ENCODE measurements around the gene GPR173. TPM values are rescaled to one million over a fixed set of nuclear protein-coding genes. Genes with fewer than 3 reads are reported as not detected.

GPR173 gene
- total RNA-seq, 1 experiment from 2014 or later, result 3.4 TPM

GRCh38 chrX:53039236-53039635, 9.4 kb upstream of the GPR173 start:
- Histone ChIP-seq H3K27me3 (ENCODE audit: control insufficient read depth, insufficient read depth, low read length) (no peaks in the 10 kb centered on the region), H3K4me3 (ENCODE audit: insufficient read depth, low read depth, low read length) (no peak overlapping the region), H3K36me3 (replicated peaks; ENCODE audit: control insufficient read depth, insufficient read depth, low read length) (no peaks in the 10 kb centered on the region)
- no peak for DNase-seq

DNA sequence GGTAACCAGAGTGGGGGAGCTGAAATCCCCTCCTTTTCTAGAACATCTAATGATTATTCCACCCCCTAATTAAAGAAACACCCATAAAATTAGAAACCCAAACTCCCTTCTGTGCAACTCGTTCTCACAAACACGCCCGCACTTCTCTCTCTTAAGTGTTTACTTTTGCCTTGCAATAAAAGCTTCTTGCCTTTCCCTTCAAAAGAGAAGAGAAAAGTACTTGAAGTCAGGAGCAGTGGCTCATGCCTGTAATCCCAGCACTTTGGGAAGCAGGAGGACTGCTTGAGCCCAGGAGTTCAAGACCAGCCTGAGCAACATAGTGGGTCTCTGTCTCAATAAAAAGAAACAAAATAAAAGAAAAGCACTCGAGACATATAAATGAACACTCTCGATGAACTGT, 3.6 kb upstream of the GPR173 start:
- H3K27me3 ChIP-seq (ENCODE audit: control insufficient read depth, insufficient read depth, low read length), result no peaks in the 10 kb centered on the region

DNA sequence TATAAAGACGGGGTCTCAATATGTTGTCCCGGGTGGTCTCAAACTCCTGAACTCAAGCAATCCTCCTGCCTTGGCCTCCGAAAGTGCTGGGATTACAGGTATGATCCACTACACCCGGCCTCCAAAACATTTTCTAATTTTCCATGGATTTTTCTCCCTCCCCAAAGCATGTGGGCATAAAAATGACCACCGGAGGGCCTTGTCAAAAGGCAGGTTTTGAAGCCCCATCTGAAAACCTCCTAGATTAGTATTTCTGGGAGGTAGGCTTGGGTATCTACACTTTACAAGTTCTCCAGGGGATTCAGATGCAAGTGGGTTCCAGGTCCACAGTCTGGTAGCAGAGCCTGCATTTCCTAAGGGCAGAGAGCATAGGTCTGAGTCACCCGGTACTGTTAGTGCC, 1.4 kb upstream of the GPR173 start:
- DNase-seq, result no peak
- no peak overlapping the region for H3K4me3 ChIP-seq (ENCODE audit: insufficient read depth, low read depth, low read length)

More for the DNA sequence above, 3.6 kb upstream of the GPR173 start:
- no peak for DNase-seq
- no peaks in the 10 kb centered on the region for H3K36me3 ChIP-seq (replicated peaks; ENCODE audit: control insufficient read depth, insufficient read depth, low read length)
- no peak overlapping the region for H3K4me3 ChIP-seq (ENCODE audit: insufficient read depth, low read depth, low read length)

DNA sequence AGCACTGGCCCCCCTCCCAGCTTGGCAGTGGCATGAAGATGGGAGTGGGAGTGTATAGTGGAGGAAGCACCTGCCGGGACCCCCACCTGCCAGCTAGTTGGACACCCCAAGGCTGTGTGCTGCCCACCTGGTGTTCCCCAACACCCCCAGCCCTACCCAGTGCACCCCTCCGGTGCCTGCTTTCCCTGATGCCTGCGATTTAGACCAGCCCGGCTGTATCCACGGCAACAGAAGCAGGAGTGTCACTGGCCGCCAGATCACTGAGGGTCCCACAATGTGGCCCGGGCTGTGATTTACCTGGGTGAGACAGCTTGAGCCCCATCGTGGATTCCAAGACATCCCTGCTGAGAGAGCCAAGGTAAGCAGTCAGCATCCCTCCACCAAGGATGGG, 533 bp downstream of the GPR173 start:
- Histone ChIP-seq H3K4me3 (ENCODE audit: insufficient read depth, low read depth, low read length) (peak overlapping the region; percentile 55), H3K27me3 (ENCODE audit: control insufficient read depth, insufficient read depth, low read length) (no peaks in the 10 kb centered on the region), H3K36me3 (replicated peaks; ENCODE audit: control insufficient read depth, insufficient read depth, low read length) (no peaks in the 10 kb centered on the region)
- DNase-seq, result no peak

More for the DNA sequence above, 1.4 kb upstream of the GPR173 start:
- Histone ChIP-seq H3K27me3 (ENCODE audit: control insufficient read depth, insufficient read depth, low read length) (no peaks in the 10 kb centered on the region), H3K36me3 (replicated peaks; ENCODE audit: control insufficient read depth, insufficient read depth, low read length) (no peaks in the 10 kb centered on the region)

- DNase-seq, result no peak
- Histone ChIP-seq H3K27me3 (ENCODE audit: control insufficient read depth, insufficient read depth, low read length) (no peaks in the 10 kb centered on the region), H3K36me3 (replicated peaks; ENCODE audit: control insufficient read depth, insufficient read depth, low read length) (no peaks in the 10 kb centered on the region), H3K4me3 (ENCODE audit: insufficient read depth, low read depth, low read length) (no peak overlapping the region)
These were observed 2.3 kb downstream of the GPR173 start for GRCh38 chrX:53050841-53051240.

DNA sequence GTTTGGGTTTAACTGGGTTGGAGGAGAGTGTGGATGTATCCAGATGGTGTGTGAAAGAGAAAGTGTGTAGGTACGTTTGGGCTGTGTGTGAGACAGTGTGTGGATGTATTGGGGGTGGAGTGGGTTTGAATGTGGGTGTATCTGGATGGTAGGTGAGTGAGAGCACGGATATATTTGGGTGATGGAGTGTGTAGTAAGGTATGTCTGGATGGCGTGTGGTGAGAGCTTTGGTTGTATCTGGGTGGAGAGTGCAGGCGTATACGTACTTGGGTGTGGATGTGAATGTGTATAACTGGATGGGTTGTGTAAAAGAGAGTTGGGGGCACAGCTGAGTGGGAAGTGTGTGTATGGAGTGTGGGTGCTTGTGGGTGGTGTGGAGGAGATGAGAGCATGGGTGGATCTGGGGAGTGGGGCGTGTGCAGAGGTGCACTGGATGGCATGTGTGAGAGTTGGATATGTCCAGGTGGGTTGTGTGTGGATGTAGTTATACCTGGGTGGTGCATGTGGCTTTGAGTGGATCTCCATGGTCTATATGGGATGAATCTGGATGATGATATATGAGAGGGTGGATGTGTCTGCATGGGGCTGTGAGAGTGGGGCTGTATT, 6.8 kb downstream of the GPR173 start:
- no peaks in the 10 kb centered on the region for H3K36me3 ChIP-seq (replicated peaks; ENCODE audit: control insufficient read depth, insufficient read depth, low read length)
- no peak overlapping the region for H3K4me3 ChIP-seq (ENCODE audit: insufficient read depth, low read depth, low read length)
- no peaks in the 10 kb centered on the region for H3K27me3 ChIP-seq (ENCODE audit: control insufficient read depth, insufficient read depth, low read length)
- DNase-seq, result no peak

- H3K36me3 ChIP-seq (replicated peaks; ENCODE audit: control insufficient read depth, insufficient read depth, low read length), result no peaks in the 10 kb centered on the region
- H3K4me3 ChIP-seq (ENCODE audit: insufficient read depth, low read depth, low read length), result no peak overlapping the region
- no peak for DNase-seq
- H3K27me3 ChIP-seq (ENCODE audit: control insufficient read depth, insufficient read depth, low read length), result no peaks in the 10 kb centered on the region
These were observed 7.7 kb downstream of the GPR173 start for GRCh38 chrX:53056292-53056691.

DNA sequence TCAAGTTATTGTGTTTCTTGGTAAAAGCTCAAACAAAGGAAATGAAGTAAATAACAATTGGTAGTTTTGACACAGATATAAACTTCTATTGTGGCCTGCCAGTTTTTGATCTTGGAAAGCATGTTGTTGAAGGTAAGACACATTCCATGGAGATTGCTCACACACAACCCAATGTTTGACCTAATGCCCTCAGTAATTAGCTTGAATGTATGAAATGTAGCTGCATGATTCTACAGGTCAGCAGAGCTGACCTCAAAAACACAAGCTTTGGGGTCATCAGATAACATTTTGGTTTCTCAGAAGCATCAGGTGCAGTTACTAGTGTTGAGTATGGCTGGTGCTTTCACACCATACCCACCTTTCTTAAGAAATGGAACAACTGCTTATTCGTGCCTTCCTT, 16.5 kb downstream of the GPR173 start:
- DNase-seq, result no peak
- no peaks in the 10 kb centered on the region for H3K27me3 ChIP-seq (ENCODE audit: control insufficient read depth, insufficient read depth, low read length)
- H3K36me3 ChIP-seq (replicated peaks; ENCODE audit: control insufficient read depth, insufficient read depth, low read length), result no peaks in the 10 kb centered on the region
- H3K4me3 ChIP-seq (ENCODE audit: insufficient read depth, low read depth, low read length), result no peak overlapping the region

DNA sequence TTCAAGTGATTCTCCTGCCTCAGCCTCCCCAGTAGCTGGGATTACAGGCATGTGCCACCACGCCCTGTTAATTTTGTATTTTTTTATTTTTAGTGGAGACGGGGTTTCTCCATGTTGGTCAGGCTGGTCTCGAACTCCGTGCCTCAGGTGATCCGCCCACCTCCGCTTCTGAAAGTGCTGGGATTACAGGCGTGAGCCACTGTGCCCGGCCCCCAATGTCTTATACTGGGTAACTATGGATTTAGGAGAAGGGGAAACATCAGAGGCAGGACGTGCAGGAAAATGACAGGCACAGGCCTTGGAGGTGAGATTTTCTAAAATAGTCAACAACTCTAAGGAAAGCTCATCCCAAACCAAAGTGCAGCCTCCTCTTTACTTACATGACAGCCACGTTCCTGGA, 22.5 kb downstream of the GPR173 start:
- no peak overlapping the region for H3K4me3 ChIP-seq (ENCODE audit: insufficient read depth, low read depth, low read length)
- no peak for DNase-seq

DNA sequence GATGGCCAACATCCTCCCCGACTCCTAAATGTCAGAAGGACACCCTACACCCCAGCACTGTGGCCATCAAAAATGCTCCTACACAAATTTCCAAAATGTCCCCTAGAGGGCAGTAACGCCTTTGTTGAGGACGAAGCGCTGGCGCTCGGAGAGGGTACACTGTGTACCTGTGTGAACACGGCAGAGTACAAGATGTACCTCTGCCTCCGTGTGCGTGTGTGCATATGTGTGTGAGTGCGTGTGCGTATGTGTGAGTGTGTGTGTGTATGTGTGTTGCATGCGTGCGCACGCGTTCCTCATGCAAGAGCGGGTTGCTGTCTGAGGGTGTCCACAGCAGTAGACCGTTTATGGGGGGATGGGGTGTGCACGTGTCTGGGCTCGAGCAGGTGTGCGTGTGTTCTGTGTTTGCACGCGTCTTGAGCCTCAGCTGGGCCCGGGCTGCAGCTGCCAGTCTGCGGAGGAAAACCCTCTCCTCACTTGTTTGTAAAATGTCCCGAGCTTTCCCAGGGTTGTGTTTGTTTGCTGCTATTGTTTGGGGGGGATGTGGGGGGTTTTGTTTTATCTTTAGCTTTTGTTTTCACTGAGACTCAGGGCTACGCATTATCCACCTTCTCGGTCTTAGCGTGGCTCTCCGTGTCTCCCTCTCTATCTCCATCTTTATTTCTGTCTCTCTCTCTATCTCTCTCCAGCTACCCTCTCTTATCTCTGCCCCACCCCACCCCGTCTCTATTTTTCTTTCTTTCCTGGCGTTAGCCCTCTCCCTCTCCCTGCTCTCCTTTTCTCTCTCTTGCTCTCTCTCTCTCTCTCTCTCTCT, 23.2 kb downstream of the GPR173 start:
- peak; percentile 58 for DNase-seq
- H3K36me3 ChIP-seq (replicated peaks; ENCODE audit: control insufficient read depth, insufficient read depth, low read length), result no peaks in the 10 kb centered on the region
- no peaks in the 10 kb centered on the region for H3K27me3 ChIP-seq (ENCODE audit: control insufficient read depth, insufficient read depth, low read length)
- peak overlapping the region; percentile 31 for H3K4me3 ChIP-seq (ENCODE audit: insufficient read depth, low read depth, low read length)

More for the DNA sequence above, 22.5 kb downstream of the GPR173 start:
- Histone ChIP-seq H3K27me3 (ENCODE audit: control insufficient read depth, insufficient read depth, low read length) (no peaks in the 10 kb centered on the region), H3K36me3 (replicated peaks; ENCODE audit: control insufficient read depth, insufficient read depth, low read length) (no peaks in the 10 kb centered on the region)

GRCh38 chrX:53072418-53073114, 24.0 kb downstream of the GPR173 start:
- DNase-seq, result no peak
- Histone ChIP-seq H3K27me3 (ENCODE audit: control insufficient read depth, insufficient read depth, low read length) (no peaks in the 10 kb centered on the region), H3K4me3 (ENCODE audit: insufficient read depth, low read depth, low read length) (no peak overlapping the region), H3K36me3 (replicated peaks; ENCODE audit: control insufficient read depth, insufficient read depth, low read length) (no peaks in the 10 kb centered on the region)

GRCh38 chrX:53073115-53073586, 24.6 kb downstream of the GPR173 start:
- Histone ChIP-seq H3K27me3 (ENCODE audit: control insufficient read depth, insufficient read depth, low read length) (no peaks in the 10 kb centered on the region), H3K4me3 (ENCODE audit: insufficient read depth, low read depth, low read length) (no peak overlapping the region), H3K36me3 (replicated peaks; ENCODE audit: control insufficient read depth, insufficient read depth, low read length) (no peaks in the 10 kb centered on the region)
- DNase-seq, result no peak

- no peaks in the 10 kb centered on the region for H3K36me3 ChIP-seq (replicated peaks; ENCODE audit: control insufficient read depth, insufficient read depth, low read length)
- no peak for DNase-seq
- no peaks in the 10 kb centered on the region for H3K27me3 ChIP-seq (ENCODE audit: control insufficient read depth, insufficient read depth, low read length)
- no peak overlapping the region for H3K4me3 ChIP-seq (ENCODE audit: insufficient read depth, low read depth, low read length)
These were observed 26.4 kb downstream of the GPR173 start for GRCh38 chrX:53075011-53075410.

GRCh38 chrX:53076671-53077070, 28.1 kb downstream of the GPR173 start:
- Histone ChIP-seq H3K36me3 (replicated peaks; ENCODE audit: control insufficient read depth, insufficient read depth, low read length) (no peaks in the 10 kb centered on the region), H3K4me3 (ENCODE audit: insufficient read depth, low read depth, low read length) (no peak overlapping the region), H3K27me3 (ENCODE audit: control insufficient read depth, insufficient read depth, low read length) (no peaks in the 10 kb centered on the region; the same call in 1 of the 2 replicates)
- DNase-seq, result no peak

Measured in H7 (cell line).